HepG2 (cell line): ENCODE results near the gene MEI1.

Source experiments
- E2F2 ChIP-seq: sonication (generic); formaldehyde crosslinking; IDR thresholded peaks from 2 replicates; pipeline ENCODE4 v1.4.0; 2020; ENCODE audit warnings: missing genetic modification reagents, borderline replicate concordance
- EZH2 ChIP-seq: conservative IDR thresholded peaks from 2 replicates; pipeline ENCODE4 v1.6.1; 2012; ENCODE audit warnings: mild to moderate bottlenecking, low read depth, low read length, moderate library complexity
- FUBP1 ChIP-seq: sonication (generic); formaldehyde crosslinking; IDR thresholded peaks from 2 replicates; pipeline ENCODE4 v1.5.1; 2020; ENCODE audit warnings: missing genetic modification reagents, mild to moderate bottlenecking, borderline replicate concordance
- MXI1 ChIP-seq: IDR thresholded peaks from 3 replicates; pipeline ENCODE4 v1.6.1; 2012; ENCODE audit warnings: low read depth, low read length, inconsistent platforms, borderline replicate concordance
- TARDBP ChIP-seq: sonication (generic); formaldehyde crosslinking; IDR thresholded peaks from 2 replicates; pipeline ENCODE4 v1.8.0; 2022; ENCODE audit warnings: mild to moderate bottlenecking, missing genetic modification reagents
- ZBTB7B ChIP-seq: sonication (generic); formaldehyde crosslinking; IDR thresholded peaks from 2 replicates; pipeline ENCODE4 v1.4.0; 2020; ENCODE audit warnings: missing genetic modification reagents
- ZNF879 ChIP-seq: sonication (generic); formaldehyde crosslinking; IDR thresholded peaks from 2 replicates; pipeline ENCODE4 v1.8.1; 2023; ENCODE audit warnings: missing genetic modification reagents
- TF ChIP-seq, protein P1 (sequence below): sonication (generic); formaldehyde crosslinking; IDR thresholded peaks from 2 replicates; pipeline ENCODE4 v1.5.0; 2020; ENCODE audit warnings: mild to moderate bottlenecking, missing genetic modification reagents, moderate library complexity

- TF ChIP-seq ZBTB7B (CRISPR knock-in tag) (no peak), FUBP1 (no peak), MXI1 (no peak), ZNF879 (CRISPR knock-in tag) (no peak), E2F2 (CRISPR knock-in tag) (no peak), EZH2 (no peak), TARDBP (CRISPR knock-in tag) (no peak)
- TF ChIP-seq, protein P1, sequence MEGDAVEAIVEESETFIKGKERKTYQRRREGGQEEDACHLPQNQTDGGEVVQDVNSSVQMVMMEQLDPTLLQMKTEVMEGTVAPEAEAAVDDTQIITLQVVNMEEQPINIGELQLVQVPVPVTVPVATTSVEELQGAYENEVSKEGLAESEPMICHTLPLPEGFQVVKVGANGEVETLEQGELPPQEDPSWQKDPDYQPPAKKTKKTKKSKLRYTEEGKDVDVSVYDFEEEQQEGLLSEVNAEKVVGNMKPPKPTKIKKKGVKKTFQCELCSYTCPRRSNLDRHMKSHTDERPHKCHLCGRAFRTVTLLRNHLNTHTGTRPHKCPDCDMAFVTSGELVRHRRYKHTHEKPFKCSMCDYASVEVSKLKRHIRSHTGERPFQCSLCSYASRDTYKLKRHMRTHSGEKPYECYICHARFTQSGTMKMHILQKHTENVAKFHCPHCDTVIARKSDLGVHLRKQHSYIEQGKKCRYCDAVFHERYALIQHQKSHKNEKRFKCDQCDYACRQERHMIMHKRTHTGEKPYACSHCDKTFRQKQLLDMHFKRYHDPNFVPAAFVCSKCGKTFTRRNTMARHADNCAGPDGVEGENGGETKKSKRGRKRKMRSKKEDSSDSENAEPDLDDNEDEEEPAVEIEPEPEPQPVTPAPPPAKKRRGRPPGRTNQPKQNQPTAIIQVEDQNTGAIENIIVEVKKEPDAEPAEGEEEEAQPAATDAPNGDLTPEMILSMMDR (CRISPR knock-in tag), result no peak
Measured at GRCh38 chr22:41700108-41700364, 733 bp downstream of the MEI1 start.
